Dermis microvascular lymphatic vessel endothelial cell (primary cell): ENCODE data around the gene TUBA4A. TPM values are rescaled to one million over a fixed set of nuclear protein-coding genes. Genes with fewer than 3 reads are reported as not detected.

Experiments
- DNase-seq, 2 donors: peaks; one replicate each; pipeline versions ENCODE4 v3.0.0 to v3.0.0-alpha.2; 2010; ENCODE audit warnings: low read depth in 2 of 2
- total RNA-seq: library from RNA; depleted of rRNA; stranded (reverse); fragments of >200 nt; gene quantifications from 2 replicates; pipeline ENCODE4 v1.2.1, GENCODE V29; 2014

The TUBA4A gene
- total RNA-seq, 1 donor from 2014 or later = 14.4 TPM

DNA sequence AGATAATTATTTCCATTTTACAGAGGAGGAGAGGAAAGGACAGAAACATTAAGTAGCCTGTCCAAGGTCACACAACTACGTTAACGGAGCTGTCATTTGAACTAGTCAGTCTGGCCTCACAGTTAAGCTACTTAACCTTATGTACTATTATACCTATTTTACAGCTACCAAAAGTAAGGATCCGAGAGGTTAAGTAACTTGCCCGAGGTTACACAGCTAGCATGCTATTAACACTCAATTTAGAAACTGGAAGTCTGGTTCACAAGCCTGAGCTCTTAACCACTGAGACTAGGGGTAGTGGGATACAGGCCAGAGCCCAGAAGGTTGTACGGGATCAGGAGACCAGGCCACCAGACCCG, 8.9 kb downstream of the TUBA4A start:
- no peak for DNase-seq

DNA sequence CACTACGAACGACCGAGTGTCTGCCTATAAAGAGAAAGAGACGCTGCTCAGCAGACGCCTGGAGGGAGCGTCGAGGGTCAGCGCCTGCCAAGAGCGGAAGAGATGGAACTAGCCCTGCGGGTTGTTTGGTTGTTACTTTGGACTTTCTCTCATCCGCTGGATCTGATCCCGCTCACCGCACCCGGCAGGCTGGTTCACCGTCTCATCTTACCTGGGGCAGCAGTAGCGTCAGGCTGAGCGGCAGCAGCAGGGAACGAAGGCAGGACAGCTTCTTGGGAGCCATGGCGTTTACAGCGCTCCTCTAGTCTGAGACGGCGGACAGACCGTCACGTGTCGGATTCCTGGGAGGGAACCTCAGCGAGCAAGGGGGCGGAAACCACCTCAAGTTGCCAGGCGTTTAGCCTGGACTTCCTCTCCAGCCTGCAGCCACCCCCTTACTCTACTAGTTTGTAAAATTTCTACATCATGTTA, 10.4 kb downstream of the TUBA4A start:
- no peak for DNase-seq

DNA sequence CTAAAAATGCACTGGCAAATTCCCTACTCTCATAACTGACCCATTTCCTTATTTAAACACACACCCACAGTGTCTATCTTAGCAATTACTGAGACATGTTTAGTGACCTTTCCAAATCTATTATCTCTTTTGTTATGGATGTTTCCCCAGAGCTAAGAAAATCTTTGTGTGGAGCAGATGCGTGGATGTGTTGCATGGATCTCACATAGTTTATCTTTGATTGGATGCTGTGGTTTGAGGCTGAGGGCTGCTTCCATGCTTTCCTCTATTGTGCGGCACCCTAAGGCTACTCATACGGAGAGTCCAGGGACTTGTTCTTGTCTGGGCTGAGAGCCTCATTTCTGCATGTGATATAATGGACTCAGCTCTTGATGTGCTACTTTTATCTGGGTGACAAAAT, 19.4 kb downstream of the TUBA4A start:
- DNase-seq = no peak

DNA sequence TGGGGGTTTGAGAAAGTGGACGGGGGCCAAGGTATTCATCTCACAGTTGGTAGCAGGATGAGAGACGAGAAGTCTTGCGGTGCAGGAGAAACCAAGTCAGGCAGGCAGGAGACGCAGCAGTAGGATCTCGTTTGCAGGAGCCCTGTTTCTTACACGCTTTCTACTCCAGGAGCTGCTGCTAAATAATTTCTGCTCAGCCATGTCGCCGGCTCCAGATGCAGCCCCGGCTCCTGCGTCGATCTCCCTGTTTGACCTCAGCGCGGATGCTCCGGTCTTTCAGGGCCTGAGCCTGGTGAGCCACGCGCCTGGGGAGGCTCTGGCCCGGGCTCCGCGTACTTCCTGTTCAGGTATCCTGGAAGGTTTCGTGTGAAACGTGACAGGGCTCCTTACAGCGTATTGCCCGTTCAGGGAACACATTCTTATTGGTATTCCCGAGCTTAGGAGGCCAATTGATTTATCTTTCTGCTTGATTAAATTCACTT, 23.6 kb downstream of the TUBA4A start:
- DNase-seq = peak in 1 of 2 donors; percentile 64

DNA sequence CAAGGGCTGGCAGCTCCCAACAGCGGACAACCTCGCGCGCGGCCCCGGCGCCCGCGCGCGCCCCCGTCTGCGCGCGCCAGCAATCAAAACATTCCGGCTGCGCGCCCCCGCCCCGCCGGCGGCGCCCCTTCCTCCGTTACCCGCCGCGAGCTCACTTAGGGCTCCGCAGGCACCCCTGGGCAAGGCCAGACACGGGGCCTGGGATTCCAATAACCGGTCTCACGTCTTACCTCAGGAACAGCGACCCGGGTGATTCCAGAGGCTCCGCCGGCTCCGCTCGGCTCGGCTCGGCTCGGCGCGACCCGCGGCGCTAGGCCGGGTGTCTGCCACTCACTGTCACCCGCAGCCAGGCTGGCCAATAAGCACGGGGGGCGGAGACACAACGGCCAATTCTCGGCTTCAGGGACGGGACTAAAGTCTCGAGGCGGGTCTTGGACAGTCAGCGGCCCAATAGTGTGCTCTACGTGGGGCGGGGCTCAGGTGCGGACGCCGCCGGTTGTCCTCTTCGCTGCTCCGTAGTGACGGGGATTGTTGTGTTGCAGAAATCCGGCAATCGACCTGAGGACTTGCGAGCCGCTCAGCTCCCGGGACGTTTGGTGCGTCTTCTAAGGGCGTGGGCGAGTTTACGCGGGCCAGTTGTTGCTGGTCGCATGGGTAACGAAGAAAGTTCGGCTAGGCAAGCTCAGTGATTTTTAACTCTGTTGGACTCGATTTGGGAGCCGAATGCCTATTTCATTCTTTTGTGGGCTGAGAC, 24.2 kb downstream of the TUBA4A start, which contains the start of the genes ANKZF1 and ATG9A:
Gene ANKZF1 (plus strand): TSS at position 502 of the 754 bp plus-strand sequence. CDS start 452 bp downstream, outside the sequence.
Gene ATG9A (minus strand): TSS at position 332 of the 754 bp plus-strand sequence. CDS start 1,612 bp downstream, outside the sequence.
- DNase-seq = peak; percentile 96 to 100

DNA sequence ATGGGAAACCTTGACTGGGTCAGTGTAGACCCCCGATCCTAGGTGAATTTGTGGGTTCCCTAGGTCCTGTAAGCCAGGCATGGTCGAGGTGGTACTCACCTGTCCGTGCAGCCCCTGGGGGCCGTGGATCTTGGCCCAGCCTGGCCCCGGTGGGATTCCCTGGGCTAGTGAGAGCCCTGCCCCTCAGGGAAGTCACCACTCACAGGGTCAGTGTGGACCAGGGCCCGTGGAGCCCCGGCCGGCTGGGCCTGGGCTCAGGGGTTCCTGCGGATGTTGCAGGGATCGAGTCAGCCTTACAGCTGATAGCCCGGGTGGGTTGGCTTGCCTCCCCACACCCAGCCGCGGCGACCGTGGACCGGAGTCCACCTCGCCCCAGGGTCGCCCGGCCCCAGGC, 24.8 kb downstream of the TUBA4A start:
- no peak for DNase-seq

DNA sequence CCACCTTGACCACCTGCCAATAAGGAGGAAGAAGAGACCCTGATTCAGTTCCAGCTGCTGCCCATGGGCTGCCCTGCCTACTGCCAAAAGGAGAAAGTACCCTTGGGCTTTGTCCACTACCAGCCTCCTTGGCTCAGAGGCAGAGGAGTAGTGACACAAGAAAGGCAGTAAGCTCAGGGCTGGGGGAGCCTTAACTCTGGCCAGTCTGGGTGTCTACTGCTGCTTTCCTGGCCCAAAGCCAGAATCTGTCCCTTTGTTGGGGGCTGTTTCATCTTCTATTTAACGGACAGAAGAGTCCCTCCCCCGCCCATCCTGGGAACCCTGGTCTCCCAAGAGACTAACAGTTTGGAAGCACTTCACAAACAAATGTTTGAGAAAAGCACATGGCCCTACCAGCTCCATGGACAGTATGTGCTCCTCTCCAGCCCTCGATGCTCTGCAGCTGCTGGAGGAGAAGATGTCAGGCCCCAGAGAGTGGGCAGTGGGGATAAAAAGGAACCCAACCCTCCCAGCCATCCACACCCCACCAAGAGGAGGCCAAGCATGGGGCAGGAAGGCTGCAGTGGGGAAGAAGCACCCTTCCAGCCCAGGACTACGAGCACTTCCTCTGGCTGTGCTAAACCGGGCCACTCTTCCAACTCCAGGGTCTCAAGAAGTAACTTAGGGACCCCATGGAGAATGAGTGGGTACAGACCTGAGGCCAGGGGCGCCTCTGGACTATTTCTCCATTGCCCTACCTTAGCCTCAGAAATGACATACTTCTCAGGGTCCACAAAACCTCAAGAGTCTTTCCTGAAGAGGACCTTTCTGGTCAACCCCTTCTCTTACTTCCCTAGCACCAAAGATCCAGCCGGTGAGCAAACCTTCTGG, 25.4 kb downstream of the TUBA4A start:
- no peak for DNase-seq

DNA sequence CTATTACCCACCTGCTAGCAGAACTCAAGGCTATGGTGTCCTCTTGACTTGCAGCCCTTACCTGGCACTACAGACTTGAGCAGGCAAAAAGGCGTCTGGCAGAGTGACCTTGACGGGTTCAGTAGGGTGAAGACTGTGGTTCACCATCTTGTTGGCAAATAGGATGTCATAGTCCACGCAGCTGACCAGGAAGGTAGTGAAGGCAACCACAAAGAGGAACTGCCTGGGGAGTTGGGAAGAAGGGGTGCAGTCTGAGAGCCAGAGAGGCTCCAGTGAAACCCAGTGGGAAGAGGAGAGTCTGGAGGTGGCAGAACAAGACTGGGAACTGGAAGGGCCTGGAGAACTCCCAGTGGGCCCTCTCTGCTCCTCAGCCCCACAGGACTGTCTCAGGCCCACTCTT, 28.4 kb downstream of the TUBA4A start:
- no peak for DNase-seq

DNA sequence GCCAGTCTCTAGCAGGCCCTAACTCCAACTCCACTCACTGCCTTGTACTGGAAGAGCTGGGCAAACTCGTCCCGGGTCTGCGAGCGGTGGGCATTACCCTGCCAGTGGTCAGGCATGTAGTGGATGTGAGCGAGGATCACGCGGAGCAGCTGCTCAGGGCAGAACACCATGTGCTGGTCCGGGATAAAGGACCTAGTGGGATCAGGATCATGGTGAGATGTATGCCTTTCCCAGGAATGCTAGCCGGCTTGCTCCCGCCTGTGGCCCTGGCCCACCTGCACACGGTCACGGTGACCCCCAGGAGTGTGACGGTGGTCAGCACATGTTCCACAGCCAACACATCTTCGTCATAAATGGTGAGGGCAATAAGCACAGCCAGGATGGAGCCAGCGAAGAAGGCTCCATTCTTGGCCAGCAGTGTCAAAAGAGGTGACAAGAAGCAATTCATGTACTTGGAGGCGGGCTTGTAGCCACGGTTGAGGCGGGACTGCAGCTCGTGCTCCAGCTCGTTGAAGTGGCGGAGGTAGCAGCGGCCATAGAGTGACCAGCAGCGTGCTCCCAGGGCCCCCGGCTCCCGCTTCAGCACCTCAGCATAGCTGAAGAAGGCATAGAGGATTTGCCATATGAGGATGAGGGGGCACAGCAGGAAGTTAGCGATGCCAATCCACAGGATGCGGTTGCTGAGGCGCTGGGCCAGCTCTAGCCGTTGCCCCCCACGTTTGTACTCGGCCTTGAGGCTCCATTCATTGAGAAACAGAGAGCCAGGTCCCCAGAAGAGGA, 29.7 kb downstream of the TUBA4A start:
- no peak for DNase-seq

DNA sequence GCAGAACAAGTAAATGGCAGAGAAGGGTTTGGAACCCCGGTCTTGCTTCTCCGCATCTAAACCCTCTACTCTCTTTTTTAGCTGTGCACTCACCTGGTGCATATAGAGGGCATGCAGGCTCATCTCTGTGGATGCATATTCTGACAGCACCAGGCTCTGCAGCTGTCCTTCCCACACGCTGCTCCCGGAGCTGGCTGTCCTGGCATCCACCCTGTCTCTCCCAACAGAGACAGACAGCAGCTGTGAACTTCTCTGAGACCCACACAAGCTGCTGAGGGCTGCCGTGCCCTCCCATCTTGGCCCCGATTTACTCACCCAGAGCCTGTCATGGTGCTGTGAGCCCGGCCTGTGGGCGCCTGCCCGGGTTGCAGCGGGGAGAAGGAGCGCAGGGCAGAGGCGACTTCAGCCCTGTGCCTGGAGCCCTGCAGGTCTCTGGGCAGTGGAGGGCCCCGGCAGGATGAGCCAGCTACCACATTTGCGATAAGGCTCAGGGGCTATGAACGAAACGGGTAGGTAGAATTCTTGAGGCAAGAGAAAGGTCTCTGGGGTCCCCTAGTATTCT, 31.7 kb downstream of the TUBA4A start:
- DNase-seq = no peak

DNA sequence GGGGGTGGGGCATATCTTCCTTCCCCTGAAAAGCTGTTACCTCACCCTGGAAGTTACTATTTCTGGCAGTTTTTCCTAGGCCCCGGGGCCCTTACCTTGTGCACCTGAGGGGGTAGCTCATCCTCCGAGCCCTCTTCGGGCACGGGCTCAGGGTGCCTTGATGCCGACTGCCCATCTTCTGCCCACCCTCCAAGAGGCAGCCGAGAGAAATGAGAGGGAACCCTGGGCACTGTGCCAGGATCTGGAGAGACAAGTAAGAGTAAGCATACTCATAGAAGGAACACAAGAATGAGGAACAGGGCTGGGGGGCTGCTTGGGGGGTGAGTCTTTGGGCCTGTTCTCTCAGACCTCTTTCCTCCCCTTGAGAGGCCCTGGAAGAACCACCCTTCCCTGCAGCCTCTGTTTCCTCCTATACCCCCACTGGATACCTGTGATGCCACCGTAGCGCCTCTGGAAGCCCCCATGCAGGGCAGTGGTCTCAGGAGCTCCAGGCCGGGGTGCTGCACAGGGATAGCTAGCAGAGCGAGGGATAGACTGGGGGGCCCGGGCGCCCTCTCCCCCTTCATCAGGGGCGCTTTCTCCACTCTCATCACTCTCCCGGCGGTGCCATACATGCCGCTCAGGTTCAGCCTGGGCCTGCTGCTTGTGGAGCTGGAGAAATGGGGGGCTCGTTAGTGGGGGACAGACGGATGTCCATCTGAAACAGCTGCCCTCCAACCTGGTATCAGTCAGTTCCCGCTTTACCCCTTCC, 32.9 kb downstream of the TUBA4A start:
- DNase-seq = no peak

DNA sequence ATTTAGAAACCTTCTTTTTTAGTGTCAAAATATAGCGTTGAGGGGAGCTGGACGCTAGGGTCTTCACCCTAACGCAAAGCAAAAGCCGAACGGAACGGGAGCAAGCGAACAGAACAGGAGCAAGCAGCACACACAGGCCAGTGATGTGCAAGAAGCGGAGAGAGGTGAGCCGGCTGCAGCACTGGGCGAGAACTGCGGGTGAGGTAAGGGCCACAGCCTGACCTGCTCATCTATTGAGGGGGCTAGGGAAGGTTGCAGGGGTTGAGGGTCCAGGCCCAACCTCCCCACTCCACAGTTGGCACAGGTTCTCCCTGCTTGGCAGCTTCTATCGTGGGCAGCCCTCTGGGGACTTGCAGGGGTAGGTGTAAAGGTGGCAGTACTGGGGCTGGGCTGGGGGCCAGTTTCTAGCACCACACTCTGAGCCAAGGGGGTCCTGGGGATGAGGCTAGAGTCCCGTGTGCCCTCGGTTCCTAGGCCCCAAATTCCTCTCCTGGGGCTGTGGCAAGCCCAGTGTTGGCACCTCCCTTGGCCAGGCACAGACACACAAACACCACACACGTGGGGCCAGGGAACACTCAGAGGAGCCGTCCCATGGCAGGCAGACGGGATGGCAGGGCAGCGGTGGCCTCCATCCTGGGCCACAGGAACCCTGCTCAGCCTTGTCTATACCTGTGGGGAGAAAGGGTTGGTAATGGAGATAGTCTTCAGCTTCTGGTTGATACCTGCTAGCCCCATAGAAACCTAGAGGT, 33.8 kb downstream of the TUBA4A start:
- DNase-seq = no peak

DNA sequence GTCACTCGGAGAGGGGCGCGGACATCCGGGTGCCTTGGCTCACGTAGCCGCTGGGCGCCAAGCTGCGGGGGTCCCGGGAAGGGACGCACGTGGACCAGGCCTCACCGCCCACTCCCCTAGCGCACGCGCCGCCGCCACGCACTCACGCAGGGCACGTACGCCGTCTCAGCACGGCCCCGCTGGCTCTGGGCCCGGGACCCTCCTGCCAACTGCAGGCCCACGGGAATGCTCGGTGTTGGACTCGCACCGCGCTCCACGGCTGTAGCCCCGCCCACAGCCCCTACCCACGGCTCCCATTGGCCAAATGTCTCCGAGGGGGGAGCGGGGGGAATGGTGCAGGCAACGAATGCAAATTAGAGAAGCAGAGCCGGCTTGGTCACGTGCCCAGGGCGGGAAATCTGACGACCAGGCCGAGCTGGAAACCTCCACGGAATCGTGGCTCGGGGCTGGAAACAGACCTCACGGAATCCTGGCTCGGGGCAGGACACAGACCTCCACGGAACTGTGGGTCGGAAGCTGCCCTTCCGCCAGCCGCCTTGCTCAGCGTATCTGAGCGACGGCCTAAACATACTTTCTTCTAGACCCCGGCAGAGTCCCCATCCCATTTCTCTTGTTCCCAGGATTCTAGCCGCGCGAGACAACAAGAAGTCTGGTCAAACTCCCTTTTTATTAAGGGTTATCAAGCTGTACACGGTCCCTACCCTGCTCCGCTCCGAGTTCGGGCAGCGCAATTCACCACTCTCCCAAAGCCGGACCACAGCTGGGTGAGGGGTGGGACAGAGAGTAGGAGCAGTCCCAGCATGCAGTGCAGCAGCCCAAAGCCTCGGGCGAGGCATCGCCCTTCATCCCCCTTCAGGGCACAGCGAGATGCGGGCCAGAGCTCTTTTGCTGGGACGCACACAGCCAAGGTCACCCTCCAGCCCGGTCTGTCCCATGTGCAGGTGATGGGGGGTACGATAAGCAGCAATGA, 34.7 kb downstream of the TUBA4A start, which contains the start of gene ABCB6:
Gene ABCB6 (minus strand): TSS at position 227 of the 970 bp plus-strand sequence. CDS start 285 bp downstream, outside the sequence.
- DNase-seq = peak; percentile 83 to 93

DNA sequence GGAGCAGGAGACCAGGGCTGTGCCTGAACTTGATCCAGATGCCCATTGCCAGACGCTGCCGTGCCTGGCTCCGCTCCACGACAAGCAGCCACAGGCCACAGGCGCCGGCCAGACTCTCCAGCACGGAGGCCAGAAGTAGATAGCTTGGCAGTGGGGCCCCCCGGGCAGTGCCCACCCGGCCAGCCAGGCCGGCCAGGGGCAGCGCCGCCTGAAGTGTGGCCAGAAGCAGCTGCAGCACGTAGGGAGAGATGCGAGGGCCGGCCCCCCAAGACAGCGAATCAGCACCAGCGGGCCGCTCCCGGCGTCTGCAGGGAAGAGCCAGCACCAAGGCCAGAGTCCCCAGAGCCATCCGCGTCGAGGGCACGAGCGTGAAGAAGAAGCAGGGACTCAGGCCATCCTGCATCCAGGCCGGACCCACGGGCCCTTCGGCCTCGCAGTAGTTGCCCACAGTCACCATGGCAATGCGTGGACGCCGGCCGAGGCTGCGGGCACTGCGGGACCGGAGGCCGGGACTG, 35.4 kb downstream of the TUBA4A start:
- peak in 1 of 2 donors; percentile 79 for DNase-seq

DNA sequence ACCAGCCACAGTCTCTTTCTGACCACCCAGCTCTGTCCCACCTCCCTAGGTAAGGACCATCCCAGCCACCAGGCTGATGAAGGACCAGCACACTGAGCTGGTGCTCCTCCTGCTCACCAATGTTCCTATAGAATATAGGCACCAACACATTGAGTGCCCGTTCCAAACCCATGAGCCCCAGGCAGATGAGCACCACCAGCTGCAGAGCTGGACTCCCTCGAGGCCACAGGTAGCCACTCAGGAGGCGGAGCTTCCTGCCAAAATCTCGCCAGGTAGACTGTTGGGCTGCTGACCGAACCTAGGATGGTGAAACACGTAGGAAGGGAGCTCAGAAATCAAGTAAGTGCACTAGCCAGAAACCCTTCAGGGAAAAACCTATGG, 37.2 kb downstream of the TUBA4A start:
- no peak for DNase-seq

DNA sequence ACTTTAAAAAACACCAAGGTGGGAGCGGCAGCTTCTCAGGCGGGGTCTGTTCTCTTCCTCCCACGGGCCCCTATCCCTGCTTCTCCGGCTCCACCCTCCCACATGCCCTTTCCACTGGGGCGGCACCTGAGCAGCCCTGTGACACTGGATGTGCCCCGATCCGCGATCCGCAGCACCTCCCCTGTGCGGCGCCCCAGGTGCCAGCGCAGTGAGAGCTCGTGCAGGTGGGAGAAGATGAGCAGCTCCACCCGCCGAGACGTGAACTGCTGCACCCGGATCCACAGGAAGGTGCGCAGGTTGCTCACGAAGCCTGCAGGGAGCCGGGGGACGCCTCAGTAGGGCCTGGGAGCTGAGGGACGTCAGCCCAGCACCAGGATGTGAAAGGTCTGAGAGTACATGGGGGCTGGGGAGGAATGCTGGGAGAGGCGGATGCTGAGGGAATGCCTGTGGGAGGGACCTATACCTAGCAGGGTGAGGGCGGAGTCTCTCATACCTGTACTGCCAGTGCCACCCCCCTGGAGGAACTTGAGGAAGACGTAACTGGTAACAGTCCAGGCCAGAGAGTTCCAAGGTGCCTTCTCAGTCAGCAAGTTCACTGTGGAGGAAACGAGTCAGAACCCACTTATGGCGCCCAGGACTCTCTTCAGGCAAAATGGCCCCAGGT, 37.7 kb downstream of the TUBA4A start:
- DNase-seq = no peak

DNA sequence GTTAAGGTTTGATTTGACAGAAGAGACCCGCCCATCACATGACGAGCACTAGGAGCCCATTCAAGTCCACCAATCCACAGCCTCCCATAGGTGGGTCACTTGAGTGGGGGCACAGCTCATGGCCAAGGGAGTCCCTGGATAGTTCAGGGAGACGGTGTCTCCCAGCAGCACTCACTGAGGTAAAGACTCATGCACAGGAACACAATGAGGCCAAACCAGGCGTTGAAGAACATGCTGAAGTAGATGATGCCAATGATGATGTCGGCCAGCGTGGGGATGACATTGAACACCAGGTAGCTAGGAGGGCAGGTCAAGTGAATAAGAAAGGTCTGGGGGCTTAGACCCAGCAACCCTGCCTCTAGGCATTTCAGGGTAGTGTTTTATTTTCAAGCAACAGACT, 38.9 kb downstream of the TUBA4A start:
- DNase-seq = no peak

DNA sequence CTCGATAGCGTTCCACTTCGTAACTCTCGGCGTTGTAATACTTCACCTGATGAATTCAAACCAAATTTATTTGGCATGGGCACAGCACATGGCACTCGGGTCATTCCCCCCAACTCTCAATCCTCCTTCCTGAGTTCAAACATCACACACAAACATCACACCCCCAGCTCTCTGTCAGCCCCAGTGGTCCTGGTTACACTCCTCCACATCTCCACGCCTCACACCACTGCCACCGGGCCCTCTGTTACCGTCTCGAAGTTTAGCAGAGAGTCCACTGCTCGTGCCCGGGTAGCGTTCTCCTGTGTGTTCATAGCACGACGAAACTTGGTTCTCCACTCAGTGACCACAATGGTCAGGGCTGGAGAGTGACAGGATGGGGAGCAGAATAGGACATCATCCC, 39.6 kb downstream of the TUBA4A start:
- no peak for DNase-seq
